SU-DHL-6 (cell line): ENCODE data around the gene HDGFL2.

Source experiments
- H2AFZ ChIP-seq: fragments of 200-600 bp; sonication (generic); 2 replicates; pipeline ENCODE4 v1.6.1; 2014; ENCODE audit warnings: low read depth, mild to moderate bottlenecking, moderate library complexity, mixed read lengths, antibody characterized with exemption, low read length; ENCODE audit not compliant: severe bottlenecking
- H3F3A ChIP-seq: fragments of 200-600 bp; shearing (Covaris generic); 2 replicates; pipeline ENCODE4 v1.6.0; 2016; ENCODE audit warnings: antibody characterized with exemption, mild to moderate bottlenecking; ENCODE audit not compliant: insufficient read depth
- H3K27ac ChIP-seq: fragments of 200-600 bp; sonication (generic); 2 replicates; pipeline ENCODE4 v1.5.1; 2016; ENCODE audit warnings: low read depth, mild to moderate bottlenecking, low read length, moderate library complexity, mixed read lengths
- H3K27me3 ChIP-seq: fragments of 200-600 bp; sonication (generic), shearing (Covaris generic); 2 replicates; pipeline ENCODE4 v1.6.0; 2014; ENCODE audit warnings: mild to moderate bottlenecking, low read length
- H3K36me3 ChIP-seq: fragments of 200-600 bp; sonication (generic); 2 replicates; pipeline ENCODE4 v1.6.1; 2014; ENCODE audit warnings: mild to moderate bottlenecking, low read length, mixed read lengths
- H3K4me2 ChIP-seq: fragments of 300-600, 200-600 bp; shearing (Covaris generic), sonication (generic); 2 replicates; pipeline ENCODE4 v1.6.0; 2014; ENCODE audit warnings: low read length, low read depth, mild to moderate bottlenecking; ENCODE audit not compliant: poor library complexity, severe bottlenecking
- H3K4me3 ChIP-seq: fragments of 200-600 bp; sonication (generic); 2 replicates; pipeline ENCODE4 v1.5.1; 2014; ENCODE audit warnings: antibody characterized with exemption, low read length, mild to moderate bottlenecking, mixed read lengths; ENCODE audit not compliant: insufficient read depth, poor library complexity, severe bottlenecking
- H3K79me2 ChIP-seq: fragments of 200-600 bp; sonication (generic); 2 replicates; pipeline ENCODE4 v1.6.1; 2014; ENCODE audit warnings: mild to moderate bottlenecking, low read length, moderate library complexity; ENCODE audit not compliant: insufficient read depth
- H3K9ac ChIP-seq: fragments of 200-600 bp; sonication (generic); 2 replicates; pipeline ENCODE4 v1.7.0; 2014; ENCODE audit warnings: mild to moderate bottlenecking, low read length
- H3K9me2 ChIP-seq: fragments of 200-600 bp; sonication (generic); replicated peaks from 2 replicates; pipeline ENCODE4 v1.6.1; 2014; ENCODE audit warnings: low read length; ENCODE audit not compliant: insufficient read depth
- H3K9me3 ChIP-seq: fragments of 200-600 bp; sonication (generic); 2 replicates; pipeline ENCODE4 v1.6.1; 2014; ENCODE audit warnings: low read length, mixed read lengths; ENCODE audit not compliant: insufficient read depth
- H4K20me1 ChIP-seq: fragments of 200-600 bp; sonication (generic); 2 replicates; pipeline ENCODE4 v1.6.1; 2014; ENCODE audit warnings: low read depth, mild to moderate bottlenecking, antibody characterized with exemption, low read length, moderate library complexity, mixed read lengths
- CTCF ChIP-seq: fragments of 200-600 bp; sonication (generic); IDR thresholded peaks from one replicate; pipeline ENCODE4 v1.5.1; 2017; ENCODE audit warnings: antibody characterized with exemption, mild to moderate bottlenecking, low read length, moderate library complexity; ENCODE audit not compliant: insufficient read depth, poor library complexity, severe bottlenecking
- EZH2phosphoT487 ChIP-seq: fragments of 200-600 bp; sonication (generic), shearing (Covaris generic); conservative IDR thresholded peaks from 2 replicates; pipeline ENCODE4 v1.6.1; 2018; ENCODE audit warnings: mild to moderate bottlenecking, antibody characterized with exemption, low read length, moderate library complexity, mixed read lengths

The HDGFL2 gene

DNA sequence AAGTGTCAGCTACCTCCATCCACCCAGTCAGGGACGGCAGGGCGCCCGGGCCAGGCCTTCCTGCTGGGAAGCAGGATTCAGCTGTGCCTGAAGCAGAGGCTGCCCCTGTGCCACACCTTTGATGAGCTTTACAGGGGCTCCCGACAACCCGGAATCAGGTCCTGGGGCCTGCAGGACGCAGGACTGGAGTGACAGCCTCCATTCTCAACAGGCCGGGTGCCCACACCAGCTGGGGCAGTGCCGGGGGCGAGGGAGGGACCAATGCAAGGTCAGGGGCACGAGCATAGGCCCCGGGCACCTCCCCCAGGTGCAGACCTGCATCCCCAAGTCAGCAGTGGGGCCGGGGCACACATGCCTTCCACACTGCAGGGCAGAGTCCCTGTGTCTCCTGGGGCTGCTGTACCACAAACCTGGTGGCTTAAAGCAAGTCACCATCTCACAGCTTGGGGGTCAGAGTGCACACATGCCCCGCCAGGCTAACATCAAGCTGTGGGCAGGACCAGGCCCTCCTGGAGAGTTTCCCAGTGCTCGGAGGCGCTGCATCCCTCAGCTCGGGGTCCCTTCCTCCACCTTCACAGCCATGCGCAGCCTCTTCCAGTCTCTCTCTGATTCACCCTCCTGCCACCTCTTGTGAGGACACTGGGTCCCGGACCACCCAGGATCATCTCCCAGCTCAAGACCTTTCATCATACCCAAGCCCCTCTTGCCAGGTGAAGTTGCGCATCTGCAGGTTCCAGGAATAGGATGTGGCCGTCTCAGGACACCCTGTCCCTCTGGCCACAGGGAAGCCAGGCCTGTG lies 27.9 kb upstream of the HDGFL2 start:
- H3K27me3 ChIP-seq: no peaks in the 10 kb centered on the region
- H2AFZ ChIP-seq: no peak overlapping the region
- H3K9ac ChIP-seq: no peak overlapping the region
- 0 out of 2 replicates have a peak, but pooled peaks cover 4% of the 10 kb centered on the region for H3K36me3 ChIP-seq
- H3K27ac ChIP-seq: no peak overlapping the region
- H3K4me2 ChIP-seq: no peak overlapping the region
- H3F3A ChIP-seq: no peaks in the 10 kb centered on the region
- H3K4me3 ChIP-seq: no peak overlapping the region
- no peak for TF ChIP-seq EZH2phosphoT487
- TF ChIP-seq CTCF: no peak
- H4K20me1 ChIP-seq: no peaks in the 10 kb centered on the region
- no peaks in the 10 kb centered on the region for H3K9me3 ChIP-seq
- no peaks in the 10 kb centered on the region for H3K9me2 ChIP-seq
- H3K79me2 ChIP-seq: no peaks in the 10 kb centered on the region

GRCh38 chr19:4444765-4445741 lies 27.0 kb upstream of the HDGFL2 start:
- H3K4me3 ChIP-seq: no peak overlapping the region
- no peaks in the 10 kb centered on the region for H3K27me3 ChIP-seq
- TF ChIP-seq EZH2phosphoT487 (no peak), CTCF (no peak)
- H4K20me1 ChIP-seq: no peaks in the 10 kb centered on the region
- H3K9me2 ChIP-seq: no peaks in the 10 kb centered on the region
- H3K79me2 ChIP-seq: no peaks in the 10 kb centered on the region
- H3K9ac ChIP-seq: no peak overlapping the region
- 0 out of 2 replicates have a peak, but pooled peaks cover 2% of the 10 kb centered on the region for H3K36me3 ChIP-seq
- H3K27ac ChIP-seq: no peak overlapping the region
- no peak overlapping the region for H2AFZ ChIP-seq
- H3K9me3 ChIP-seq: no peaks in the 10 kb centered on the region
- H3F3A ChIP-seq: no peaks in the 10 kb centered on the region
- no peak overlapping the region for H3K4me2 ChIP-seq

DNA sequence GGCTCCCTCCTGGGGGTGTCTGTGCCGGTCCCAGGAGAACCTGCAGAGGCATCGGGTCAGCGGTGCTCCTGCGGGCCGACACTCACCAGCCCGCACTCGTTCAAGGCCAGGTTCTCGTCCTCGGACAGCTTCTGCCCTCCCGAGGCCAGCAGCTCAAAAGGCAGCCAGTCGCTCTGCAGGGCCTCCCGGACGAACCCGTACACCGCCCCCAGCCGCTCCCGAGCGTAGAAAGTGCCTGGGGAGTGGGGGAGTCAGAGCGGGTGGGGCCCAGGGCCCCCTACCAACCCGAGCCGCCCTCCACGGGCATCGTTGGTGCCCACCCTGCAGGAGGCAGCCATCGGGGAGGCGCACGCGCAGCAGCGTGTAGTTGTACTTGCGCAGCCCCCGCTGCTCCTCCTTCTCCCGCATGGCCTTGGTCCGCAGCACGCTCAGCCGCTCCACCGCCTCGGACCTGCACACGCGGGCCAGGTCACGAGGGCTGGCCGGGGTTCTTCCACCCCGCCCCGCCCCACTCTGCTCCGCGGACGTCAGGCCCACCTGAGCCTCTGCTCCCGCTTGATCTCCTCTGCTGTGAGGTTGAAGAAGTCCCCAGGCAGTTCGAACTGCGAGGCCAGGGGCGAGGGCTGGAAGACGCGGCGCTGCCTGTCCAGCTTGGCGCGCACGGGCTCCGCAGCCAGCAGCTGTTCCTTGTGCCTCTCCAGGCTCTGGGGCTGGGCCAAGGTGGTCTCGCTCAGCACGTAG lies 26.0 kb upstream of the HDGFL2 start:
- no peak overlapping the region for H2AFZ ChIP-seq
- H4K20me1 ChIP-seq: no peaks in the 10 kb centered on the region
- H3K9ac ChIP-seq: no peak overlapping the region
- TF ChIP-seq EZH2phosphoT487 (no peak), CTCF (no peak)
- no peaks in the 10 kb centered on the region for H3K9me3 ChIP-seq
- H3K36me3 ChIP-seq: no peaks in the 10 kb centered on the region
- no peaks in the 10 kb centered on the region for H3K9me2 ChIP-seq
- no peak overlapping the region for H3K27ac ChIP-seq
- no peak overlapping the region for H3K4me2 ChIP-seq
- no peaks in the 10 kb centered on the region for H3K79me2 ChIP-seq
- no peak overlapping the region for H3K4me3 ChIP-seq
- peaks cover 6% of the 10 kb centered on the region; the same call in 1 of the 2 replicates for H3F3A ChIP-seq
- H3K27me3 ChIP-seq: no peaks in the 10 kb centered on the region
